Uterus (tissue), 2 donors: ENCODE measurements around the gene ADCY2.

Source experiments
- CTCF ChIP-seq, 4 experiments: fragments of 200-600 bp in 2 of 4; fragments of 450-650 bp in 2 of 4; sonication (generic) in 2 of 4; IDR thresholded peaks; one replicate each; pipeline ENCODE4 v1.5.1; 2016 to 2019; ENCODE audit warnings: antibody characterized with exemption in 4 of 4, mild to moderate bottlenecking in 2 of 4, moderate library complexity in 1 of 4
- POLR2A ChIP-seq, 2 donors: fragments of 450-650 bp; IDR thresholded peaks; one replicate each; pipeline ENCODE4 v1.6.1; 2016; ENCODE audit warnings: antibody characterized with exemption in 2 of 2, mild to moderate bottlenecking in 1 of 2, moderate library complexity in 1 of 2

- TF ChIP-seq CTCF (IDR thresholded peaks at IDR 0.05) (no peak), POLR2A (IDR thresholded peaks at IDR 0.05) (no peak)
Observed at GRCh38 chr5:7367780-7368179, 28.2 kb upstream of the ADCY2 start.
